Ishikawa (cell line): ENCODE measurements around the gene RIPPLY1.
A peak's percentile ranks its signal among the peaks of the same experiment; 100 is the strongest.

Experiments
- CEBPB ChIP-seq: IDR thresholded peaks from 2 replicates; pipeline ENCODE4 v1.6.1; 2012
- CREB1 ChIP-seq: IDR thresholded peaks from 2 replicates; pipeline ENCODE4 v1.6.1; 2012; ENCODE audit warnings: low read depth
- EGR1 ChIP-seq: IDR thresholded peaks from 2 replicates; pipeline ENCODE4 v1.6.1; 2012
- EP300 ChIP-seq: IDR thresholded peaks from 2 replicates; pipeline ENCODE4 v1.6.1; 2012; ENCODE audit warnings: borderline replicate concordance
- FOXM1 ChIP-seq: IDR thresholded peaks from 2 replicates; pipeline ENCODE4 v1.6.1; 2012; ENCODE audit warnings: low read depth, borderline replicate concordance
- MAX ChIP-seq: IDR thresholded peaks from 2 replicates; pipeline ENCODE4 v1.6.1; 2012
- NFIC ChIP-seq: IDR thresholded peaks from 2 replicates; pipeline ENCODE4 v1.6.1; 2012
- RAD21 ChIP-seq: IDR thresholded peaks from 2 replicates; pipeline ENCODE4 v1.6.1; 2012; ENCODE audit warnings: low read depth
- REST ChIP-seq: IDR thresholded peaks from 2 replicates; pipeline ENCODE4 v1.6.1; 2012; ENCODE audit warnings: low read depth, mild to moderate bottlenecking
- TAF1 ChIP-seq: IDR thresholded peaks from 2 replicates; pipeline ENCODE4 v1.6.1; 2012; ENCODE audit warnings: low read depth, mild to moderate bottlenecking
- TCF12 ChIP-seq: IDR thresholded peaks from 2 replicates; pipeline ENCODE4 v1.6.1; 2012; ENCODE audit warnings: low read depth
- TEAD4 ChIP-seq: IDR thresholded peaks from 2 replicates; pipeline ENCODE4 v1.6.1; 2012
- USF1 ChIP-seq: IDR thresholded peaks from 2 replicates; pipeline ENCODE4 v1.6.1; 2012
- YY1 ChIP-seq: IDR thresholded peaks from 2 replicates; pipeline ENCODE4 v1.6.1; 2012; ENCODE audit warnings: low read depth
- ZBTB7A ChIP-seq: IDR thresholded peaks from 2 replicates; pipeline ENCODE4 v1.6.1; 2012; ENCODE audit warnings: low read depth

The RIPPLY1 gene

GRCh38 chrX:106899841-106900240, 3.3 kb downstream of the RIPPLY1 start:
- no peak for TF ChIP-seq USF1
- TF ChIP-seq ZBTB7A = no peak
- no peak for TF ChIP-seq CREB1
- TF ChIP-seq EGR1 = no peak
- TF ChIP-seq FOXM1 = no peak
- no peak for TF ChIP-seq RAD21
- TF ChIP-seq MAX = no peak
- no peak for TF ChIP-seq REST
- no peak for TF ChIP-seq TEAD4
- TF ChIP-seq TCF12 = no peak

- no peak for TF ChIP-seq YY1
- TF ChIP-seq TCF12 = no peak
- TF ChIP-seq REST = no peak
Measured at GRCh38 chrX:106899276-106899675, 3.9 kb downstream of the RIPPLY1 start.

- no peak for TF ChIP-seq TCF12
- peak; percentile 61 for TF ChIP-seq RAD21
- no peak for TF ChIP-seq NFIC
Measured at GRCh38 chrX:106898462-106898861, 4.7 kb downstream of the RIPPLY1 start.

GRCh38 chrX:106897259-106897658, 5.9 kb downstream of the RIPPLY1 start:
- no peak for TF ChIP-seq MAX
- TF ChIP-seq YY1 = peak; percentile 77

GRCh38 chrX:106894978-106895452, 8.1 kb downstream of the RIPPLY1 start:
- TF ChIP-seq TAF1 (no peak), ZBTB7A (no peak), NFIC (0 out of 2 replicates have a peak, but pooled peaks have one; percentile 39), MAX (no peak), EGR1 (no peak), FOXM1 (no peak)

GRCh38 chrX:106894392-106894909, 8.7 kb downstream of the RIPPLY1 start:
- TF ChIP-seq RAD21 = peak; percentile 79
- TF ChIP-seq EP300 = no peak

- TF ChIP-seq TCF12 = no peak
- TF ChIP-seq TEAD4 = no peak
- no peak for TF ChIP-seq EGR1
- TF ChIP-seq ZBTB7A = no peak
- no peak for TF ChIP-seq FOXM1
- TF ChIP-seq RAD21 = no peak
- no peak for TF ChIP-seq USF1
- no peak for TF ChIP-seq TAF1
- no peak for TF ChIP-seq CREB1
- no peak for TF ChIP-seq REST
- TF ChIP-seq NFIC = no peak
- no peak for TF ChIP-seq CEBPB
- TF ChIP-seq YY1 = no peak
- no peak for TF ChIP-seq MAX
- TF ChIP-seq EP300 = no peak
Measured at GRCh38 chrX:106891762-106892460, 11.2 kb downstream of the RIPPLY1 start.
